ENCODE results near the gene NCAM1. TPM values are rescaled to one million over a fixed set of nuclear protein-coding genes. Genes with fewer than 3 reads are reported as not detected.

The NCAM1 gene
- total and polyA plus RNA-seq, 2 donors from 2014 or later = 1.7 to 3.0 TPM

- Histone ChIP-seq H3K9ac (ENCODE audit: low read length in 3 of 3) (no peak overlapping the region), H3K4me3 (ENCODE audit: low read length in 3 of 3) (no peak overlapping the region), H3K27ac (ENCODE audit: low read depth in 2 of 2, low read length in 2 of 2) (no peak overlapping the region), H3K27me3 (ENCODE audit: control insufficient read depth, insufficient read depth, low read length) (no peaks in the 10 kb centered on the region), H3K36me3 (ENCODE audit: control insufficient read depth in 2 of 3, insufficient read depth in 3 of 3, low read length in 3 of 3) (no peaks in the 10 kb centered on the region), H3K9me3 (ENCODE audit: control insufficient read depth in 2 of 3, insufficient read depth in 1 of 3, low read length in 3 of 3) (no peaks in the 10 kb centered on the region), H3K4me1 (ENCODE audit: control insufficient read depth in 2 of 3, insufficient read depth in 2 of 3, low read depth in 1 of 3, low read length in 3 of 3) (no peaks in the 10 kb centered on the region)
- DNase-seq = no peak
- FAIRE-seq = no peak
- TF ChIP-seq CTCF (IDR thresholded peaks at IDR 0.05; ENCODE audit: borderline replicate concordance, extremely low read depth, insufficient read depth) = no peak
- intact Hi-C loops (cut with DNase I) = no loop called here
Observed at GRCh38 chr11:113142508-113142907, 181.3 kb downstream of the NCAM1 start.

- no peaks in the 10 kb centered on the region for H3K36me3 ChIP-seq (ENCODE audit: control insufficient read depth in 2 of 3, insufficient read depth in 3 of 3, low read length in 3 of 3)
- no peak for DNase-seq
- H3K9ac ChIP-seq (ENCODE audit: low read length in 3 of 3) = no peak overlapping the region
- no peak overlapping the region for H3K27ac ChIP-seq (ENCODE audit: low read depth in 2 of 2, low read length in 2 of 2)
- H3K9me3 ChIP-seq (ENCODE audit: control insufficient read depth in 2 of 3, insufficient read depth in 1 of 3, low read length in 3 of 3) = no peaks in the 10 kb centered on the region
- no peaks in the 10 kb centered on the region for H3K27me3 ChIP-seq (ENCODE audit: control insufficient read depth, insufficient read depth, low read length)
- H3K4me1 ChIP-seq (ENCODE audit: control insufficient read depth in 2 of 3, insufficient read depth in 2 of 3, low read depth in 1 of 3, low read length in 3 of 3) = no peaks in the 10 kb centered on the region
- FAIRE-seq = no peak
- no peak overlapping the region for H3K4me3 ChIP-seq (ENCODE audit: low read length in 3 of 3)
- TF ChIP-seq CTCF (IDR thresholded peaks at IDR 0.05; ENCODE audit: borderline replicate concordance, extremely low read depth, insufficient read depth) = no peak
- intact Hi-C loops (cut with DNase I) = no loop called here
Observed at GRCh38 chr11:113147249-113147648, 186.0 kb downstream of the NCAM1 start.

GRCh38 chr11:113148076-113148475 is 186.9 kb downstream of the NCAM1 start:
- no peak for TF ChIP-seq CTCF (IDR thresholded peaks at IDR 0.05; ENCODE audit: borderline replicate concordance, extremely low read depth, insufficient read depth)
- no peaks in the 10 kb centered on the region for H3K36me3 ChIP-seq (ENCODE audit: control insufficient read depth in 2 of 3, insufficient read depth in 3 of 3, low read length in 3 of 3)
- no peak overlapping the region for H3K27ac ChIP-seq (ENCODE audit: low read depth in 2 of 2, low read length in 2 of 2)
- intact Hi-C loops (cut with DNase I) = no loop called here
- FAIRE-seq (no peak), DNase-seq (no peak)
- no peaks in the 10 kb centered on the region for H3K4me1 ChIP-seq (ENCODE audit: control insufficient read depth in 2 of 3, insufficient read depth in 2 of 3, low read depth in 1 of 3, low read length in 3 of 3)
- H3K9ac ChIP-seq (ENCODE audit: low read length in 3 of 3) = no peak overlapping the region
- H3K27me3 ChIP-seq (ENCODE audit: control insufficient read depth, insufficient read depth, low read length) = no peaks in the 10 kb centered on the region
- no peak overlapping the region for H3K4me3 ChIP-seq (ENCODE audit: low read length in 3 of 3)
- no peaks in the 10 kb centered on the region for H3K9me3 ChIP-seq (ENCODE audit: control insufficient read depth in 2 of 3, insufficient read depth in 1 of 3, low read length in 3 of 3)

- Histone ChIP-seq H3K27me3 (ENCODE audit: control insufficient read depth, insufficient read depth, low read length) (no peaks in the 10 kb centered on the region), H3K4me3 (ENCODE audit: low read length in 3 of 3) (no peak overlapping the region), H3K36me3 (ENCODE audit: control insufficient read depth in 2 of 3, insufficient read depth in 3 of 3, low read length in 3 of 3) (no peaks in the 10 kb centered on the region), H3K9me3 (ENCODE audit: control insufficient read depth in 2 of 3, insufficient read depth in 1 of 3, low read length in 3 of 3) (no peaks in the 10 kb centered on the region), H3K4me1 (ENCODE audit: control insufficient read depth in 2 of 3, insufficient read depth in 2 of 3, low read depth in 1 of 3, low read length in 3 of 3) (no peaks in the 10 kb centered on the region), H3K9ac (ENCODE audit: low read length in 3 of 3) (no peak overlapping the region), H3K27ac (ENCODE audit: low read depth in 2 of 2, low read length in 2 of 2) (no peak overlapping the region)
- DNase-seq (no peak), FAIRE-seq (no peak)
- intact Hi-C loops (cut with DNase I) = no loop called here
- TF ChIP-seq CTCF (IDR thresholded peaks at IDR 0.05; ENCODE audit: borderline replicate concordance, extremely low read depth, insufficient read depth) = no peak
Observed at GRCh38 chr11:113148652-113149051, 187.4 kb downstream of the NCAM1 start.
